Kidney (tissue), 14 donors: ENCODE results near the gene ENTPD2. TPM values are rescaled to one million over a fixed set of nuclear protein-coding genes. Genes with fewer than 3 reads are reported as not detected.

Source experiments
- DNase-seq, 5 donors: peaks; one replicate each; pipeline ENCODE4 v3.0.0-alpha.2; 2013 to 2020
- FAIRE-seq: peaks from 2 replicates; lab custom pipeline; 2012; peaks lifted over from hg19 to GRCh38; lab: Jason Lieb, UNC
- H3K27ac ChIP-seq, 2 donors: one replicate each; pipeline ENCODE4 v1.7.0; 2013; ENCODE audit warnings: low read depth in 2 of 2, low read length in 2 of 2, inconsistent platforms in 1 of 2
- H3K27me3 ChIP-seq: one replicate; pipeline ENCODE4 v1.7.1; 2013; ENCODE audit warnings: low read length, inconsistent platforms; ENCODE audit not compliant: control insufficient read depth, insufficient read depth
- H3K36me3 ChIP-seq, 3 donors: one replicate each; pipeline versions ENCODE4 v1.7.0 to v1.7.1; 2013; ENCODE audit warnings: low read length in 3 of 3, control low read depth in 1 of 3, inconsistent platforms in 1 of 3; ENCODE audit not compliant: insufficient read depth in 3 of 3, control insufficient read depth in 2 of 3
- H3K4me1 ChIP-seq, 3 donors: one replicate each; pipeline versions ENCODE4 v1.7.0 to v1.7.1; 2013; ENCODE audit warnings: low read length in 3 of 3, inconsistent platforms in 1 of 3, low read depth in 1 of 3; ENCODE audit not compliant: control insufficient read depth in 2 of 3, insufficient read depth in 2 of 3
- H3K4me3 ChIP-seq, 3 donors: one replicate each; pipeline versions ENCODE4 v1.7.0 to v1.8.1; 2013; ENCODE audit warnings: low read length in 3 of 3, control low read depth in 1 of 3, inconsistent platforms in 1 of 3
- H3K9ac ChIP-seq, 3 donors: one replicate each; pipeline versions ENCODE4 v1.7.0 to v1.7.1; 2013; ENCODE audit warnings: low read length in 3 of 3, control low read depth in 1 of 3, inconsistent platforms in 1 of 3
- H3K9me3 ChIP-seq, 3 donors: one replicate each; pipeline versions ENCODE4 v1.7.0 to v1.7.1; 2013; ENCODE audit warnings: low read length in 3 of 3, control low read depth in 1 of 3, inconsistent platforms in 1 of 3; ENCODE audit not compliant: control insufficient read depth in 2 of 3, insufficient read depth in 1 of 3
- intact Hi-C: fragments of 100-400 bp; cut with DNase I; formaldehyde crosslinking; loops from one replicate; pipeline ENCODE4 v1.11.1; 2022
- polyA plus RNA-seq: library from polyadenylated mRNA; stranded (reverse); fragments of 350-450 nt; fragmentation: Illumina TruSeq; extraction: RNeasy Lipid Tissue Mini Kit (QIAGEN cat#74804); gene quantifications from one replicate; pipeline ENCODE4 v1.2.3, GENCODE V29; 2014; ENCODE audit warnings: low read depth, low replicate concordance; ENCODE audit not compliant: insufficient read depth
- total RNA-seq: library from RNA; stranded (reverse); fragmentation: NEBNext Ultra II Directional; extraction: Animal tissue kit (Norgen Biotek cat#: 25700); gene quantifications from one replicate; pipeline ENCODE4 v1.2.1, GENCODE V29; 2021
- TF ChIP-seq, protein P1 (sequence below): IDR thresholded peaks from 3 replicates; pipeline ENCODE4 v1.5.1; 2012; ENCODE audit warnings: mild to moderate bottlenecking, moderate library complexity, borderline replicate concordance; ENCODE audit not compliant: insufficient read depth; ENCODE audit errors: extremely low read depth
- donor health status: control.
- donor health status: control.
- donor health status: control.
- donor health status: control.
- donor health status: control.
- donor health status: DM: yes; HTN: yes; CAD: no.
- donor health status: Normal renal cell carcinoma (clear cell type).

The ENTPD2 gene
- total and polyA plus RNA-seq, 2 donors from 2014 or later: 5.5 to 9.3 TPM

DNA sequence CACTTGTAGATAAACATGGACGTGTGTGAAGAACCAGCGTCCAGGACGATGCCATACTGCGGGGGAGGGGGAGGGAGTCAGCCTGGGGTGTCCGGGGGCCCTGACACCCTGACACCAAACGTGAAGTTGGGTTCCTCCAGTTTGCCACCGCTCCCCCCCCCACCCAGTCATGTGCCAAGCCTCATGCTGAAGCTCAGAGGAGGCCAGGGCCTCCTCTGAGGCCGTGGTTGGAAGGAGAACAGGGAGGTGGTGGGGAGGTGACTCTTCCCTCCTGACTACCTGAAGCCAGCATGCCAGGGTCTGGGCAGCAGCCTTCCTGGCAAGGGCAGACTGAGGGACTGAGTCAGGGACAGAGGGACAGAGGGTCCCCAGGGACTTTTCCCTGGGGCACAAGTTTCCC lies 1.6 kb downstream of the ENTPD2 start:
- no peak overlapping the region for H3K27ac ChIP-seq
- no peak overlapping the region for H3K9ac ChIP-seq
- no peaks in the 10 kb centered on the region for H3K36me3 ChIP-seq
- H3K27me3 ChIP-seq: peaks cover 20% of the 10 kb centered on the region
- no peak for DNase-seq
- H3K4me1 ChIP-seq: peaks cover 0 to 18% (median 5%) of the 10 kb centered on the region in 3 donors
- intact Hi-C loops: no loop called here
- H3K4me3 ChIP-seq: no peak overlapping the region
- FAIRE-seq: no peak
- TF ChIP-seq, protein P1, sequence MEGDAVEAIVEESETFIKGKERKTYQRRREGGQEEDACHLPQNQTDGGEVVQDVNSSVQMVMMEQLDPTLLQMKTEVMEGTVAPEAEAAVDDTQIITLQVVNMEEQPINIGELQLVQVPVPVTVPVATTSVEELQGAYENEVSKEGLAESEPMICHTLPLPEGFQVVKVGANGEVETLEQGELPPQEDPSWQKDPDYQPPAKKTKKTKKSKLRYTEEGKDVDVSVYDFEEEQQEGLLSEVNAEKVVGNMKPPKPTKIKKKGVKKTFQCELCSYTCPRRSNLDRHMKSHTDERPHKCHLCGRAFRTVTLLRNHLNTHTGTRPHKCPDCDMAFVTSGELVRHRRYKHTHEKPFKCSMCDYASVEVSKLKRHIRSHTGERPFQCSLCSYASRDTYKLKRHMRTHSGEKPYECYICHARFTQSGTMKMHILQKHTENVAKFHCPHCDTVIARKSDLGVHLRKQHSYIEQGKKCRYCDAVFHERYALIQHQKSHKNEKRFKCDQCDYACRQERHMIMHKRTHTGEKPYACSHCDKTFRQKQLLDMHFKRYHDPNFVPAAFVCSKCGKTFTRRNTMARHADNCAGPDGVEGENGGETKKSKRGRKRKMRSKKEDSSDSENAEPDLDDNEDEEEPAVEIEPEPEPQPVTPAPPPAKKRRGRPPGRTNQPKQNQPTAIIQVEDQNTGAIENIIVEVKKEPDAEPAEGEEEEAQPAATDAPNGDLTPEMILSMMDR: no peak
- no peaks in the 10 kb centered on the region for H3K9me3 ChIP-seq

DNA sequence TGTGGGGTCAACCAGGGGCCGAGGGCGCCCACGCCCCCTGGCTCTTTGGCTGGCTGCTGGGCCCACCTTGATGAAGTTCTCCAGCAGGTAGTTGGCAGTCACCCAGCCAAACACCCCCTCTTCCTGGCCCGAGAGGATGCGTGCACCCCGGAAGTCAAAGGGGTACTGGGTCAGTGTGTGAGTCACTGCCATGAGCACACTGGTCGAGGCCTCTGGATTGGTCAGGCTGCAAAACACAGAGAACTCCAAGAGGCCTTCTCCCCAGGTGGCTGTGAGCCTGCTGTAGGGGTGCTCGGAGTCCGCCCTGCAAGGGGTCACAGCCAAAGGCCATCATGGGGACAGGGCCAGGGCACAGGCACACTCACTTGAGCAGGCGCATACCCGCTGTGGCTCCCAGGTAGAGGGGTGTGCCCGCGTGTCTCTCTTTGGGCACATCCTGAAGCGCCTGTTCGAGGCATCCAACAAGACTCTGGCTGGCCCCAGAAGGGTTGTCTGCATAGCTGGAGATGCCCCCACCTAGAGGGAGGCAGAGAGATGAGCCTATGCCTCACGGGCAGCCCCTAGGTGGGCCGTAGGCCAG lies 2.6 kb downstream of the ENTPD2 start:
- peaks cover 22% of the 10 kb centered on the region for H3K27me3 ChIP-seq
- no peak overlapping the region for H3K27ac ChIP-seq
- H3K4me1 ChIP-seq: peaks cover 0 to 18% (median 5%) of the 10 kb centered on the region in 3 donors
- H3K9me3 ChIP-seq: no peaks in the 10 kb centered on the region
- H3K36me3 ChIP-seq: no peaks in the 10 kb centered on the region
- H3K4me3 ChIP-seq: no peak overlapping the region
- TF ChIP-seq, protein P1: no peak
- intact Hi-C loops: no loop called here
- H3K9ac ChIP-seq: no peak overlapping the region
- no peak for FAIRE-seq
- DNase-seq: no peak

DNA sequence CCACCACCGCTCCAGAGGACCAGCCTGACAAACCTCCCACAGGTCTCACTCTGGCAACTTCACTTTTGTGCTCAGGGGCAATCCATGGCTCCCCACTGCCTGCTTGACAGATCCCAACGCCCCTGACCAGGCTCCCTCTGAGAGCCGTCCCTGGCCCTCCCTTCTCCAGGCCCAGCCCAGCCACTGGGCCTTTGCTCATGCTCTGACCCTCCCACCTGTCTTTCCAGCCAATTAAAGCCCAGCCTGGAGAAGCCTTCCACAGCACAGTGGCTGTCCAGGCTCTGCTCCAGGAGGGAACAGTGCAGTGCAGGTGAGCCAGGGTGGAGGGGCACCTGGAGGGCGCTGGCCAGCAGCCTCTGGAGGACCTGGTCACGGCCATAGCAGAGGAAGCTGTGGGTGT lies 3.3 kb downstream of the ENTPD2 start:
- TF ChIP-seq, protein P1: no peak
- H3K4me3 ChIP-seq: no peak overlapping the region
- DNase-seq (no peak), FAIRE-seq (no peak)
- no peaks in the 10 kb centered on the region for H3K9me3 ChIP-seq
- peaks cover 22% of the 10 kb centered on the region for H3K27me3 ChIP-seq
- H3K27ac ChIP-seq: no peak overlapping the region
- no peaks in the 10 kb centered on the region for H3K36me3 ChIP-seq
- intact Hi-C loops: no loop called here
- H3K4me1 ChIP-seq: peaks cover 0 to 17% (median 5%) of the 10 kb centered on the region in 3 donors
- H3K9ac ChIP-seq: no peak overlapping the region
